ENCODE measurements around the gene CABP4.
A peak's percentile ranks its signal among the peaks of the same experiment; 100 is the strongest.
"Not testable (repeated sequence)": the region's sequence is repeated elsewhere in the genome, so short reads cannot be mapped to it uniquely, and the experiment has no call there.

The CABP4 gene

GRCh38 chr11:67469508-67469811 lies 14.3 kb downstream of the CABP4 start:
- Mint-ChIP-seq H3K36me3 (no peaks in the 10 kb centered on the region), H3K27me3 (no peaks in the 10 kb centered on the region), H3K4me3 (peak overlapping the region; percentile 80), H3K9me3 (no peaks in the 10 kb centered on the region), H3K27ac (no peak overlapping the region), H3K4me1 (peaks cover 30% of the 10 kb centered on the region)

- Mint-ChIP-seq H3K9me3 (no peaks in the 10 kb centered on the region), H3K4me3 (no peak overlapping the region), H3K27me3 (no peaks in the 10 kb centered on the region), H3K36me3 (no peaks in the 10 kb centered on the region), H3K27ac (no peak overlapping the region), H3K4me1 (peaks cover 25% of the 10 kb centered on the region)
Observed at GRCh38 chr11:67470337-67471002, 15.3 kb downstream of the CABP4 start.

- peaks cover 10% of the 10 kb centered on the region for H3K4me1 Mint-ChIP-seq
- no peaks in the 10 kb centered on the region for H3K9me3 Mint-ChIP-seq
- no peak overlapping the region for H3K4me3 Mint-ChIP-seq
- no peaks in the 10 kb centered on the region for H3K27me3 Mint-ChIP-seq
- no peak overlapping the region for H3K27ac Mint-ChIP-seq
- no peaks in the 10 kb centered on the region for H3K36me3 Mint-ChIP-seq
Observed at GRCh38 chr11:67472882-67473281, 17.7 kb downstream of the CABP4 start.

GRCh38 chr11:67476692-67477091 lies 21.5 kb downstream of the CABP4 start:
- H3K4me3 Mint-ChIP-seq, H3K4me1 Mint-ChIP-seq, H3K9me3 Mint-ChIP-seq, H3K27me3 Mint-ChIP-seq, H3K36me3 Mint-ChIP-seq, H3K27ac Mint-ChIP-seq: not testable (repeated sequence)

GRCh38 chr11:67477344-67478050 lies 22.3 kb downstream of the CABP4 start:
- H3K27me3 Mint-ChIP-seq, H3K9me3 Mint-ChIP-seq, H3K4me1 Mint-ChIP-seq, H3K36me3 Mint-ChIP-seq, H3K27ac Mint-ChIP-seq, H3K4me3 Mint-ChIP-seq: not testable (repeated sequence)

- Mint-ChIP-seq H3K4me1 (peaks cover 46% of the 10 kb centered on the region), H3K27ac (peak overlapping the region; percentile 100), H3K9me3 (no peaks in the 10 kb centered on the region), H3K36me3 (peaks cover 7% of the 10 kb centered on the region), H3K4me3 (peak overlapping the region; percentile 96), H3K27me3 (no peaks in the 10 kb centered on the region)
Observed at GRCh38 chr11:67482275-67482826, 27.2 kb downstream of the CABP4 start.

- H3K4me1 Mint-ChIP-seq: peaks cover 54% of the 10 kb centered on the region
- H3K36me3 Mint-ChIP-seq: peaks cover 13% of the 10 kb centered on the region
Observed at GRCh38 chr11:67482827-67483798, 28.0 kb downstream of the CABP4 start, which contains the start of gene AIP. Gene AIP (plus strand): TSS chr11:67483026. CDS start chr11:67483159, 133 bp downstream.

GRCh38 chr11:67483831-67484665 lies 28.9 kb downstream of the CABP4 start:
- Mint-ChIP-seq H3K27ac (peak overlapping the region; percentile 100), H3K9me3 (no peaks in the 10 kb centered on the region), H3K4me3 (peak overlapping the region; percentile 96), H3K4me1 (peaks cover 63% of the 10 kb centered on the region), H3K36me3 (peaks cover 13% of the 10 kb centered on the region), H3K27me3 (no peaks in the 10 kb centered on the region)

More at GRCh38 chr11:67482827-67483798, 28.0 kb downstream of the CABP4 start, which contains the start of gene AIP:
- Mint-ChIP-seq H3K9me3 (no peaks in the 10 kb centered on the region), H3K4me3 (peak within 1 kb of the TSS; percentile 96), H3K27ac (peak within 1 kb of the TSS; percentile 100), H3K27me3 (no peaks in the 10 kb centered on the region)

- Mint-ChIP-seq H3K4me1 (peaks cover 68% of the 10 kb centered on the region), H3K27ac (peak overlapping the region; percentile 100), H3K27me3 (no peaks in the 10 kb centered on the region), H3K4me3 (peak overlapping the region; percentile 96), H3K36me3 (peaks cover 15% of the 10 kb centered on the region), H3K9me3 (no peaks in the 10 kb centered on the region)
Observed at GRCh38 chr11:67484847-67485311, 29.7 kb downstream of the CABP4 start.

- not testable (repeated sequence) for H3K9me3 Mint-ChIP-seq, H3K27me3 Mint-ChIP-seq
- Mint-ChIP-seq H3K4me1 (peaks cover 68% of the 10 kb centered on the region), H3K27ac (peak overlapping the region; percentile 94), H3K4me3 (peak overlapping the region; percentile 83), H3K36me3 (peaks cover 15% of the 10 kb centered on the region)
Observed at GRCh38 chr11:67485873-67486361, 30.8 kb downstream of the CABP4 start.

- no peaks in the 10 kb centered on the region for H3K27me3 Mint-ChIP-seq
- peaks cover 68% of the 10 kb centered on the region for H3K4me1 Mint-ChIP-seq
- H3K9me3 Mint-ChIP-seq: no peaks in the 10 kb centered on the region
- peak overlapping the region; percentile 100 for H3K27ac Mint-ChIP-seq
- H3K36me3 Mint-ChIP-seq: peaks cover 15% of the 10 kb centered on the region
- H3K4me3 Mint-ChIP-seq: peak overlapping the region; percentile 83
Observed at GRCh38 chr11:67486481-67487195, 31.5 kb downstream of the CABP4 start.

- peaks cover 49% of the 10 kb centered on the region for H3K4me1 Mint-ChIP-seq
- H3K27me3 Mint-ChIP-seq: no peaks in the 10 kb centered on the region
- no peaks in the 10 kb centered on the region for H3K9me3 Mint-ChIP-seq
- peaks cover 14% of the 10 kb centered on the region for H3K36me3 Mint-ChIP-seq
- H3K4me3 Mint-ChIP-seq: no peak overlapping the region
- H3K27ac Mint-ChIP-seq: peak overlapping the region; percentile 86
Observed at GRCh38 chr11:67489203-67489884, 34.2 kb downstream of the CABP4 start.

GRCh38 chr11:67489885-67490726 lies 35.0 kb downstream of the CABP4 start:
- peak overlapping the region; percentile 86 for H3K27ac Mint-ChIP-seq
- no peak overlapping the region for H3K4me3 Mint-ChIP-seq
- H3K27me3 Mint-ChIP-seq: no peaks in the 10 kb centered on the region
- H3K36me3 Mint-ChIP-seq: peaks cover 14% of the 10 kb centered on the region
- H3K9me3 Mint-ChIP-seq: no peaks in the 10 kb centered on the region
- H3K4me1 Mint-ChIP-seq: peaks cover 41% of the 10 kb centered on the region
